HepG2 (cell line): ENCODE results near the gene CHD9. TPM values are rescaled to one million over a fixed set of nuclear protein-coding genes. Genes with fewer than 3 reads are reported as not detected.
"Not testable (repeated sequence)": the region's sequence is repeated elsewhere in the genome, so short reads cannot be mapped to it uniquely, and the experiment has no call there.

Source experiments
- ATAC-seq: fragments of 200-7000 bp; cut with Tn5 transposase; 3 replicates; pipeline ENCODE4 v1.9.1; 2020; ENCODE audit warnings: mild to moderate bottlenecking, moderate library complexity
- BruUV-seq: library from RNA; stranded (reverse); fragments of 400-500 nt; replicated peaks from 2 replicates; lab custom pipeline; 2021; lab: Mats Ljungman, UMichigan
- CTCF ChIA-PET: fragments of 300-600 bp; formaldehyde crosslinking; extraction: SDS; loops from one replicate; lab custom pipeline; 2021; ENCODE audit warnings: low total read pairs, inconsistent platforms, low intra/inter-chr PET ratio; lab: Yijun Ruan, JAX
- POLR2A ChIA-PET: fragments of 350-600 bp; sonication (Branson Sonifier 250); formaldehyde crosslinking; loops from one replicate; lab custom pipeline; 2020; ENCODE audit warnings: antibody characterized with exemption, inconsistent platforms; lab: Yijun Ruan, JAX
- DNase-seq: peaks from one replicate; pipeline ENCODE4 v3.0.0-alpha.2; 2015; ENCODE audit warnings: low spot score
- FAIRE-seq: peaks from 3 replicates; lab custom pipeline; 2011; peaks lifted over from hg19 to GRCh38; lab: Jason Lieb, UNC
- H2AFZ ChIP-seq: one replicate; pipeline ENCODE4 v1.6.1; 2011; ENCODE audit warnings: low read length, inconsistent platforms
- H3K27ac ChIP-seq: fragments of 300-600 bp; 3 replicates; pipeline ENCODE4 v1.8.0; 2011; ENCODE audit warnings: mixed run types, mild to moderate bottlenecking, mixed read lengths, low read length, inconsistent platforms; ENCODE audit not compliant: insufficient read depth; ENCODE audit errors: extremely low read length
- H3K27me3 ChIP-seq, 2 experiments: fragments of 200-600 bp in 1 of 2; 2 replicates in 1 of 2; 3 replicates in 1 of 2; pipeline versions ENCODE4 v1.6.0 to v1.8.0; 2011; ENCODE audit warnings: low read length in 2 of 2, mild to moderate bottlenecking in 2 of 2, moderate library complexity in 2 of 2, inconsistent platforms in 1 of 2; ENCODE audit not compliant: insufficient read depth in 2 of 2, control insufficient read depth in 1 of 2
- H3K36me3 ChIP-seq, 2 experiments: fragments of 200-600 bp in 1 of 2; replicated peaks in 1 of 2; 2 replicates in 1 of 2; 3 replicates in 1 of 2; pipeline versions ENCODE4 v1.5.1 to v1.8.0; 2011; ENCODE audit warnings: low read length in 2 of 2, inconsistent platforms in 1 of 2; ENCODE audit not compliant: insufficient read depth in 2 of 2, control insufficient read depth in 1 of 2
- H3K4me1 ChIP-seq: 2 replicates; pipeline ENCODE4 v1.5.1; 2012; ENCODE audit warnings: low read length, inconsistent platforms; ENCODE audit not compliant: insufficient read depth
- H3K4me2 ChIP-seq: 2 replicates; pipeline ENCODE4 v1.6.0; 2011; ENCODE audit warnings: low read depth, low read length, inconsistent platforms
- H3K4me3 ChIP-seq, 3 experiments: fragments of 200-600 bp in 1 of 3; sonication (generic), shearing (Covaris generic) in 1 of 3; replicated peaks in 1 of 3; 2 replicates each; pipeline ENCODE4 v1.5.1; 2011 to 2016; ENCODE audit warnings: low read length in 3 of 3, inconsistent platforms in 2 of 3, low read depth in 2 of 3, mild to moderate bottlenecking in 2 of 3, control low read depth in 1 of 3, mixed read lengths in 1 of 3; ENCODE audit not compliant: insufficient read depth in 1 of 3
- H3K79me2 ChIP-seq: one replicate; pipeline ENCODE4 v1.6.1; 2011; ENCODE audit warnings: low read length, inconsistent platforms; ENCODE audit not compliant: insufficient read depth
- H3K9ac ChIP-seq: 2 replicates; pipeline ENCODE4 v1.6.0; 2011; ENCODE audit warnings: mild to moderate bottlenecking, low read depth, low read length, inconsistent platforms; ENCODE audit not compliant: insufficient read depth
- H3K9me3 ChIP-seq: 2 replicates; pipeline ENCODE4 v1.5.1; 2012; ENCODE audit warnings: mild to moderate bottlenecking, low read length
- H4K20me1 ChIP-seq: 2 replicates; pipeline ENCODE4 v1.6.0; 2011; ENCODE audit warnings: inconsistent platforms, mild to moderate bottlenecking, low read length, moderate library complexity; ENCODE audit not compliant: insufficient read depth
- ELF4 ChIP-seq: sonication (generic); formaldehyde crosslinking; IDR thresholded peaks from 2 replicates; pipeline ENCODE4 v1.5.0; 2020; ENCODE audit warnings: missing genetic modification reagents, mild to moderate bottlenecking, moderate library complexity, borderline replicate concordance
- FOXO4 ChIP-seq: sonication (generic); formaldehyde crosslinking; conservative IDR thresholded peaks from 2 replicates; pipeline ENCODE4 v1.8.1; 2023; ENCODE audit warnings: missing genetic modification reagents
- GATAD2A ChIP-seq: IDR thresholded peaks from 2 replicates; pipeline ENCODE4 v1.6.1; 2016
- GPBP1L1 ChIP-seq: sonication (generic); formaldehyde crosslinking; IDR thresholded peaks from 2 replicates; pipeline ENCODE4 v1.5.0; 2020; ENCODE audit warnings: mild to moderate bottlenecking, missing genetic modification reagents
- HIVEP1 ChIP-seq: sonication (generic); formaldehyde crosslinking; IDR thresholded peaks from 2 replicates; pipeline ENCODE4 v1.4.0; 2020; ENCODE audit warnings: mild to moderate bottlenecking, missing genetic modification reagents
- MTA3 ChIP-seq: sonication (generic); formaldehyde crosslinking; IDR thresholded peaks from 2 replicates; pipeline ENCODE4 v1.4.0; 2020; ENCODE audit warnings: missing genetic modification reagents
- PHF20 ChIP-seq: sonication (generic); formaldehyde crosslinking; IDR thresholded peaks from 2 replicates; pipeline ENCODE4 v1.5.0; 2020; ENCODE audit warnings: mild to moderate bottlenecking, missing genetic modification reagents
- SMAD3 ChIP-seq: sonication (generic); formaldehyde crosslinking; IDR thresholded peaks from 2 replicates; pipeline ENCODE4 v1.4.0; 2020; ENCODE audit warnings: missing genetic modification reagents
- TFDP2 ChIP-seq: sonication (generic); formaldehyde crosslinking; IDR thresholded peaks from 2 replicates; pipeline ENCODE4 v1.4.0; 2020; ENCODE audit warnings: missing genetic modification reagents
- ZBTB44 ChIP-seq: sonication (generic); formaldehyde crosslinking; IDR thresholded peaks from 2 replicates; pipeline ENCODE4 v1.4.0; 2020; ENCODE audit warnings: missing genetic modification reagents
- ZBTB8A ChIP-seq: sonication (generic); formaldehyde crosslinking; IDR thresholded peaks from 2 replicates; pipeline ENCODE4 v1.4.0; 2020; ENCODE audit warnings: mild to moderate bottlenecking, low read depth, missing genetic modification reagents, borderline replicate concordance
- ZC3H13 ChIP-seq: sonication (generic); formaldehyde crosslinking; IDR thresholded peaks from 2 replicates; pipeline ENCODE4 v1.8.1; 2023; ENCODE audit warnings: mild to moderate bottlenecking, missing genetic modification reagents, moderate library complexity
- ZFAT ChIP-seq: sonication (generic); formaldehyde crosslinking; conservative IDR thresholded peaks from 2 replicates; pipeline ENCODE4 v1.8.1; 2023; ENCODE audit warnings: missing genetic modification reagents, inconsistent platforms
- ZNF431 ChIP-seq: sonication (generic); formaldehyde crosslinking; IDR thresholded peaks from 2 replicates; pipeline ENCODE4 v1.9.0; 2022; ENCODE audit warnings: missing genetic modification reagents, low read depth, mild to moderate bottlenecking, borderline replicate concordance
- ZNF839 ChIP-seq: sonication (generic); formaldehyde crosslinking; IDR thresholded peaks from 2 replicates; pipeline ENCODE4 v1.4.0; 2020; ENCODE audit warnings: missing genetic modification reagents, mild to moderate bottlenecking, borderline replicate concordance
- WGBS: methylation state at CpG from one replicate; pipeline ENCODE4 v1.1.6; 2017; ENCODE audit warnings: low lambda C conversion rate; 5-methylcytosine and 5-hydroxymethylcytosine counted together
- in situ Hi-C: cut with HindIII; loops from 2 replicates; pipeline ENCODE4 v1.10.0; 2017; ENCODE audit warnings: low pct_unique_long_range_greater_than_20kb; ENCODE audit not compliant: extremely low pct_ligation_motif_present
- intact Hi-C: fragments of 100-400 bp; cut with micrococcal nuclease; formaldehyde crosslinking; loops from one replicate; pipeline ENCODE4 v1.10.0; 2022; ENCODE audit not compliant: unreplicated experiment
- polyA plus RNA-seq, 8 experiments: library from polyadenylated mRNA; depleted of rRNA in 3 of 8; stranded (reverse) in 7 of 8; unstranded in 1 of 8; fragments of >200 nt; fragmentation: Illumina TruSeq in 4 of 8; extraction: Trizol in 4 of 8; gene quantifications; 2 replicates each; pipeline versions ENCODE4 v1.2.1 to v1.2.3, GENCODE V29; 2011 to 2016; ENCODE audit warnings: low read depth in 4 of 8, missing spikeins in 1 of 8, mixed read lengths in 1 of 8; ENCODE audit not compliant: insufficient read depth in 1 of 8
- total RNA-seq, 5 experiments: library from RNA; depleted of rRNA; stranded (reverse); fragments of >200 nt; fragmentation: Illumina TruSeq; extraction: Trizol; gene quantifications; 2 replicates each; pipeline ENCODE4 v1.2.3, GENCODE V29; 2016; ENCODE audit warnings: low read depth in 1 of 5

CHD9 gene
- total and polyA plus RNA-seq, 2 of the 13 experiments (the other 11 are each of a cell fraction or from before 2014, with no cell fraction given) = 23.4 to 27.7 TPM

DNA sequence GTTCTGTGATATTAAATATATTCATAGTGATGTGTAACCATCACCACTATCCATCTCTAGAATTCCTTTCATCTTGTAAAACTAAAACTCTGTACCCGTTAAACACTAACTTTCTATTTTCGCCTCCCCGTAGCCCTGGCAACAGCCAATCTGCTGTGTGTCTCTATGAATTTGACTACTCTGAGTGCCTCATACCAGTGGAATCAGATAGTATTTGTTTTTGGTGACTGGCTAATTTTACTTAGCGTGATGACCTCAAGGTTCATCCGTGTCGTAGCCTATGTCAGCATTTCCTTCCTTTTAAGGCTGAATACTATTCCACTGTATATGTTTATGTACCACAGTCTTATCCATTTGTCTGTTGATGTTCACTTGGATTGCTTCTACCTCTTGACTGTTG, 18.2 kb downstream of the CHD9 start:
- Histone ChIP-seq H3K4me2 (no peak overlapping the region), H3K4me3 (no peak overlapping the region), H3K27me3 (no peaks in the 10 kb centered on the region), H2AFZ (no peak overlapping the region), H3K9me3 (peaks cover 9% of the 10 kb centered on the region; the same call in 1 of the 2 replicates), H3K9ac (no peak overlapping the region), H3K79me2 (peaks cover 63% of the 10 kb centered on the region), H3K27ac (no peak overlapping the region), H3K36me3 (peaks cover 8% of the 10 kb centered on the region in 2 experiments; a peak in 4 of 5 replicates)
- no peak for ATAC-seq
- no TSS peak for BruUV-seq
- 98% methylated on average over 6 of the region's 6 CpGs for WGBS
- CTCF ChIA-PET = no interaction called here
- intact Hi-C loops = no loop called here
- in situ Hi-C loops = no loop called here
- TF ChIP-seq ZBTB44 (no peak), FOXO4 (CRISPR knock-in tag) (no peak), ELF4 (CRISPR knock-in tag) (no peak), ZFAT (CRISPR knock-in tag) (no peak), SMAD3 (CRISPR knock-in tag) (no peak), ZNF431 (CRISPR knock-in tag) (no peak), ZNF839 (no peak), GPBP1L1 (CRISPR knock-in tag) (no peak), MTA3 (CRISPR knock-in tag) (no peak), ZC3H13 (CRISPR knock-in tag) (no peak), PHF20 (no peak), HIVEP1 (no peak), ZBTB8A (no peak), GATAD2A (no peak), TFDP2 (CRISPR knock-in tag) (no peak)
- TF ChIP-seq, all 625 proteins: peak for 0
- DNase-seq = no peak
- POLR2A ChIA-PET = no interaction called here
- no peak for FAIRE-seq
- Histone ChIP-seq H4K20me1 (0 out of 2 replicates have a peak, but pooled peaks cover 4% of the 10 kb centered on the region), H3K4me1 (no peaks in the 10 kb centered on the region)

DNA sequence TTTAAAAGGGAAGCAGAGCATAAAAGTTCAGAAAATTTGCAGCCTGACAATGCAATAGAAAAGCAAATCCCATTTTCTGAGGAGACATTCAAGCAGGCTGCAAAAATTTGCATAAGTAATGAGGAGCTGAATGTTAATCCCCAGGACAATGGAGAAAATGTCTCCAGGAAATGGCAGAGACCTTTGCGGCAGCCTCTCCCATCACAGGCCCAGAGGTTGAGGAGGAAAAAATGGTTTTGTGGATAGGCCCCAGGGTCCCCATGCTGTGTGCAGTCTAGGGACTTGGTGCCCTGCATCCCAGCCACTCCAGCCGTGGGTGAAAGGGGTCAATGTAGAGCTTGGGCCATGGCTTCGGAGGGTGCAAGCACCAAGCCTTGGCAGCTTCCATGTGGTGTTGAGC, 19.5 kb downstream of the CHD9 start:
- H3K4me1 ChIP-seq, intact Hi-C loops: not testable (repeated sequence)

More for the DNA sequence above, 19.5 kb downstream of the CHD9 start:
- 86% methylated on average over 3 of the region's 3 CpGs for whole genome bisulfite sequencing
- BruUV-seq, in situ Hi-C loops, H3K9ac ChIP-seq, H3K4me2 ChIP-seq, H3K27ac ChIP-seq, H3K9me3 ChIP-seq, H3K4me3 ChIP-seq, H3K36me3 ChIP-seq, H2AFZ ChIP-seq, FAIRE-seq, CTCF ChIA-PET, DNase-seq, H3K27me3 ChIP-seq, ATAC-seq, POLR2A ChIA-PET: not testable (repeated sequence)
- peaks cover 65% of the 10 kb centered on the region for H3K79me2 ChIP-seq
- peaks cover 11% of the 10 kb centered on the region; the same call in 1 of the 2 replicates for H4K20me1 ChIP-seq
